ENCODE data around the gene PIR.

PIR gene

DNA sequence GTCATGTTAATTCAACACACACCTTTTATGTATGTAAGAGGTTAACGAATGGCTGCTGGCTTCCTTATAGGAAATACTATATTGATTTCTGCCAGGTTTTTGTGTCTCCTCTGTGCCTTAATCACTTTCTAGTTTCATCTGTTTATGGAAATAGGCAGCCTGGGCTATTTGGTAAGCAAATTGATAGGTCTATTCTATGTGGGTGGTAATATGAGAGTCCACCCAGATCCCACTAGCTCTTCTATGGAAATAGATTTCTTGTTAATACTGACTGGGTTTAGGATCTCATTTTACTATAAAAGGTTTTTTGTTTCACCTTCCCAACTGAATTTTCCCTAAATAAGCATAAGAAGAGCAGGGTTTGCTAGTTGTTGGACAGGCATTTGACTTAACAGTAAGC is 11.5 kb upstream of the PIR start:
- TF ChIP-seq POLR2A (IDR thresholded peaks at IDR 0.05; ENCODE audit: low read depth, low read length): no peak
- DNase-seq (ENCODE audit: insufficient read length, low spot score) (no peak), FAIRE-seq (no peak)

- DNase-seq (ENCODE audit: insufficient read length, low spot score) (no peak), FAIRE-seq (no peak)
- no peak for TF ChIP-seq POLR2A (IDR thresholded peaks at IDR 0.05; ENCODE audit: low read depth, low read length)
Measured at GRCh38 chrX:15501506-15501905, 8.4 kb upstream of the PIR start.

- DNase-seq (ENCODE audit: insufficient read length, low spot score) (no peak), FAIRE-seq (no peak)
- TF ChIP-seq POLR2A (IDR thresholded peaks at IDR 0.05; ENCODE audit: low read depth, low read length): no peak
Measured at GRCh38 chrX:15500497-15500966, 7.4 kb upstream of the PIR start, which contains the start of gene BMX. Gene BMX (plus strand): TSS chrX:15500807. CDS start chrX:15508354, 7,547 bp downstream.

- TF ChIP-seq POLR2A (IDR thresholded peaks at IDR 0.05; ENCODE audit: low read depth, low read length): no peak
- no peak for FAIRE-seq
- no peak for DNase-seq (ENCODE audit: insufficient read length, low spot score)
Measured at GRCh38 chrX:15499976-15500375, 6.8 kb upstream of the PIR start.

GRCh38 chrX:15498741-15499140 is 5.6 kb upstream of the PIR start:
- FAIRE-seq: no peak
- TF ChIP-seq POLR2A (IDR thresholded peaks at IDR 0.05; ENCODE audit: low read depth, low read length): no peak
- DNase-seq (ENCODE audit: insufficient read length, low spot score): no peak

GRCh38 chrX:15497865-15498264 is 4.7 kb upstream of the PIR start:
- DNase-seq (ENCODE audit: insufficient read length, low spot score) (peak; percentile 0), FAIRE-seq (no peak)
- no peak for TF ChIP-seq POLR2A (IDR thresholded peaks at IDR 0.05; ENCODE audit: low read depth, low read length)

GRCh38 chrX:15496824-15497223 is 3.7 kb upstream of the PIR start:
- TF ChIP-seq POLR2A (IDR thresholded peaks at IDR 0.05; ENCODE audit: low read depth, low read length): no peak
- DNase-seq (ENCODE audit: insufficient read length, low spot score) (no peak), FAIRE-seq (no peak)

GRCh38 chrX:15495801-15496200 is 2.7 kb upstream of the PIR start:
- DNase-seq (ENCODE audit: insufficient read length, low spot score): no peak
- TF ChIP-seq POLR2A (IDR thresholded peaks at IDR 0.05; ENCODE audit: low read depth, low read length): no peak
- FAIRE-seq: no peak

GRCh38 chrX:15492469-15492868 is 664 bp downstream of the PIR start:
- TF ChIP-seq POLR2A (IDR thresholded peaks at IDR 0.05; ENCODE audit: low read depth, low read length): no peak
- no peak for FAIRE-seq
- no peak for DNase-seq (ENCODE audit: insufficient read length, low spot score)

GRCh38 chrX:15483891-15484290 is 9.2 kb downstream of the PIR start:
- FAIRE-seq (no peak), DNase-seq (ENCODE audit: insufficient read length, low spot score) (no peak)
- TF ChIP-seq POLR2A (IDR thresholded peaks at IDR 0.05; ENCODE audit: low read depth, low read length): no peak

DNA sequence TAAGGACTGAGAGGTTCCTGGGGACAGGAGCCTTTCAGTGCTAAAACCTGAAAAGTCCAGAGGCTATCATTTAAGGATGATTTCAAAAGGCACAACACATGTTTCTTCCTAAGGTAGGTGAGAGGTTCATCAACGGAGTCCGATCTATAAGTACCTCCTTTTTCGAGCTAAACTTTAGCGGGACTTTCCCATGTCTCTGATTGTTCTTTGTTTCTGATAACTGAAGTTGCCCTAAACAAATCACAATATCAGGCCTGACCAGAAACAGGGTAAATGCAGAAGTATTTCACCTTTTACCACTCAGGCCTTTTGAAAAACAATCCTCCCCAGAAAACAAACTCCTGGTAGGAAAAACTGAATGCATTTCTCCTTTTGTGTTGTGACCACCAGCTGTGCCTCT is 17.6 kb downstream of the PIR start:
- DNase-seq (ENCODE audit: insufficient read length, low spot score): no peak
- no peak for FAIRE-seq
- no peak for TF ChIP-seq POLR2A (IDR thresholded peaks at IDR 0.05; ENCODE audit: low read depth, low read length)

- FAIRE-seq: no peak
Measured at GRCh38 chrX:15475021-15475420, 18.1 kb downstream of the PIR start.

DNA sequence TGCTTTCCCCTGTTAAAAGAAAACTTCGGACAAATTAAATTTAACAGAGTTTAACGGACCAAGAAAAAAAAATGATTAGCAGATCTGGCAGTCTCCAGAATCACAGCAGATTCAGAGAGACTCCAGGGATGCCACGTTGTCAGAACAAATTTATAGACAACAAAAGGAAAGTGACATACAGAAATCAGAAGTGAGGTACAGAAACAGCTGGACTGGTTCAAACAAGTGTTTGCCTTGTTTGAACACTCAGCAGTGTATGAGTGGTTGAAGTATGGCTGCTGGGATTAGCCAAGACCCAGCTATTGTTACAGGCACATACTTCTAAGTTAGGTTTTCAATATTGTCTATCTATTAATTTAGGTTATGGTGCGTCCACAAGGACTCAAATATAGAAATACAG is 19.1 kb downstream of the PIR start:
- DNase-seq (ENCODE audit: insufficient read length, low spot score): no peak
- no peak for TF ChIP-seq POLR2A (IDR thresholded peaks at IDR 0.05; ENCODE audit: low read depth, low read length)
- FAIRE-seq: no peak

More at GRCh38 chrX:15475021-15475420, 18.1 kb downstream of the PIR start:
- no peak for DNase-seq (ENCODE audit: insufficient read length, low spot score)
- no peak for TF ChIP-seq POLR2A (IDR thresholded peaks at IDR 0.05; ENCODE audit: low read depth, low read length)

DNA sequence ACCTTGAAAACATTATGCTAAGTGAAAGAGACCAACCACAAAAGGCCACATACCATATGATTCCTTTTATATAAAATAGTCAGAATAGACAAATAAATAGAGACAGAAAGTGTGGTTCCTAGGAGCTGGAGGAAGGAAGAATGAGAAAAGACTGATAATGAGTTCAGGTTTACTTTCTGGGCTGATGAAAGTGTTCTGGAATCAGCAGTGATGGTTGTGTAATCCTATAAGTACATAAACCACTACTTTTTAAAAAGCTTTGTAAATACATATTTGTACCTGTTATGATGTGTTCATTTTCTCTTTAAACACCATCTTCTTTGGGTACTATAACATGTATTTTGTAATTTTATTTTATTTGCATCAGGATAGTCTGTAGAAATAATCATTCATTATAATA is 20.6 kb downstream of the PIR start:
- FAIRE-seq: no peak
- TF ChIP-seq POLR2A (IDR thresholded peaks at IDR 0.05; ENCODE audit: low read depth, low read length): no peak
- no peak for DNase-seq (ENCODE audit: insufficient read length, low spot score)

DNA sequence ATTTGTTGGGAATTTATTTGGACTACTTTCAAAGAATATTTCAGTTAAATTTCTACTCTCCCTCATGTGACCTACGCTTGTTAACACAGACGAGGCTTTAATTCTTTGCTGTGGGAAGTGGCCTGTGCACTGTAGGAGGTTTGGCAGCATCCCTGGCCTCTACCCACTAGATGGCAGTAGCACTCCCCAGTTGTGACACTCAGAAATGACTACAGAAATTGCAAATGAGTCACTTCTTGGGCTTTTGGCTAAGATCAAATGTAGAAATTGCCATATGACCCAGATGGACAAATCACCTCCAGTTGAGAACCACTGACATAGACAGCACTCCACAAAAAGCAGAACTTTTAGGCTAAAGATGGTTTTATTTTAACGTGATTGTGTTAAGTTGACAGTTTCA is 22.1 kb downstream of the PIR start:
- FAIRE-seq (no peak), DNase-seq (ENCODE audit: insufficient read length, low spot score) (no peak)
- TF ChIP-seq POLR2A (IDR thresholded peaks at IDR 0.05; ENCODE audit: low read depth, low read length): no peak

GRCh38 chrX:15469613-15470012 is 23.5 kb downstream of the PIR start:
- FAIRE-seq (no peak), DNase-seq (ENCODE audit: insufficient read length, low spot score) (no peak)
- TF ChIP-seq POLR2A (IDR thresholded peaks at IDR 0.05; ENCODE audit: low read depth, low read length): no peak

Measured in H54 (cell line).